HG03108 (cell line): ENCODE data around the gene ODAPH.
"Not testable (repeated sequence)": the region's sequence is repeated elsewhere in the genome, so short reads cannot be mapped to it uniquely, and the experiment has no call there.

Experiments
- ATAC-seq: cut with Tn5 transposase; IDR thresholded peaks from one replicate; pipeline ENCODE4 v1.9.1; 2021; ENCODE audit warnings: moderate library complexity; ENCODE audit not compliant: unreplicated experiment

Gene ODAPH, protein sequence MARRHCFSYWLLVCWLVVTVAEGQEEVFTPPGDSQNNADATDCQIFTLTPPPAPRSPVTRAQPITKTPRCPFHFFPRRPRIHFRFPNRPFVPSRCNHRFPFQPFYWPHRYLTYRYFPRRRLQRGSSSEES

DNA sequence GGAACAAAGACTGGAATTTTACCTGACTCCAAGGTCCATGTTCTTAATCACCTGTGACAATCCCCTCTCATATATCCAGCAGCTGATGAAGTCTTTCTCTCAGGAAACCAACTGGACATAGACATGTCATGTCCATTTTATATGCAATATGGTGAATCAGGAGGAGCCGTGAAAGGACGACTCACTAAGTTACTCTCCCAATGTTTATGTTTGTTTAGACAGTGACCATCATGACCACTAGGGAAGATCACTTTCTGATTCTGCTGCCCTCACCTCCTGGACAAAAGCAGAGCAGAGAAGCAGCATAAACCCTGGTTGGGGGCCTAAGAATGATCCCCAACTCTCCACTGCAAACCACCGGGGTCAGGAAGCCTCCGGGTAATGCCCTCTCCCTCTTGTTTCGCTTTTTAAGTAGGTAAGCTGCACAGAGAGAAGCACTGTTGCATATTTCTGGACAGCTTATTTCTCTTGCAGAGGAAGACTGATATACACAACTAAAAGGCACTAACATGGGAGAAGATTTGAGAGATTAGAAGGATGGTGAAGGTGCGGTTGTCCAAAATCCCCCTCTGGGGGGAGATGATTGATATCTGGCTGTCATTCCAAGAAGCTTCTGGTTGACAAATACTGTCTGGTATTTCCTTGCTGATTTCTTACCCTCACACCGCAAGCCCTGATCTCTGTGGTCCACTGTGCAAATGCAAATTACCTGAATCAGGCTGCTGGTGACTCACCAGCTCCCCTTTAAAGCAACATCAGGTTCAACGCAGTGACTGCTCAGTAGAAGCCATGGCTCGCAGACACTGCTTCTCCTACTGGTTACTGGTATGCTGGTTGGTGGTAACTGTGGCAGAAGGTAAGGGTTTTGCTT lies at the start of gene ODAPH:
Gene ODAPH (plus strand): TSS at position 773 of the 871 bp plus-strand sequence. CDS start 17 bp downstream, at position 790.
- peak; percentile 96 for ATAC-seq

DNA sequence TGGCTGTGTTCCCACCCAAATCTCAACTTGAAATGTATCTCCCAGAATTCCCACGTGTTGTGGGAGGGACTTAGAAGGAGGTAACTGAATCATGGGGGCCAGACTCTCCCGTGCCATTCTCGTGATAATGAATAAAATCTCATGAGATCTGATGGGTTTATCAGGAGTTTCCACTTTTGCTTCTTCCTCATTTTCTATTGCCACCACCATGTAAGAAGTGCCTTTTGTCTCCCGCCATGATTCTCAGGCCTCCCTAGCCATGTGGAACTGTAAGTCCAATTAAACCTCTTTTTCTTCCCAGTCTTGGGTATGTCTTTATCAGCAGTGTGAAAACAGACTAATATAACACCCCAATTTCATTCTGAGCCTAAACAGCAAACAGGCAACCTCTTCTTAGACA lies 46.3 kb upstream of the ODAPH start:
- not testable (repeated sequence) for ATAC-seq

DNA sequence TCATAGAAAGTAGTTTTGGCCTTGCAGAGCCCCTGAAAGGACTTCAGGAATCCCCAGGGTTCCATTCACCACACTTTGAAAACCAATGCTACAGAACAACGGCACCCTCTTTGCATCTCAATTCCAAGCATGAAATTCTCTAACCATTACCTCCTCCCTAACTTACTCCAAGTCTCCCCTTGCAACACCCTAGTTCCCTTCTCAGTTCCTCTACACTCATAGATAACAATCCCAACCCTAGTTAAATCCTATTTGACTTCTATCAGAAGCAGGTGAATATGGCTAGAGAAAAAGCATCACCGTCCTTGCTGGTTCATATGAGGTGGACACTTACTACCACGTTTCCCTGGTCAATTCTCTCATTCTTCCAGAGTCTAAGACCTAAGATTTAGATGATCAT lies 44.0 kb upstream of the ODAPH start:
- no peak for ATAC-seq

DNA sequence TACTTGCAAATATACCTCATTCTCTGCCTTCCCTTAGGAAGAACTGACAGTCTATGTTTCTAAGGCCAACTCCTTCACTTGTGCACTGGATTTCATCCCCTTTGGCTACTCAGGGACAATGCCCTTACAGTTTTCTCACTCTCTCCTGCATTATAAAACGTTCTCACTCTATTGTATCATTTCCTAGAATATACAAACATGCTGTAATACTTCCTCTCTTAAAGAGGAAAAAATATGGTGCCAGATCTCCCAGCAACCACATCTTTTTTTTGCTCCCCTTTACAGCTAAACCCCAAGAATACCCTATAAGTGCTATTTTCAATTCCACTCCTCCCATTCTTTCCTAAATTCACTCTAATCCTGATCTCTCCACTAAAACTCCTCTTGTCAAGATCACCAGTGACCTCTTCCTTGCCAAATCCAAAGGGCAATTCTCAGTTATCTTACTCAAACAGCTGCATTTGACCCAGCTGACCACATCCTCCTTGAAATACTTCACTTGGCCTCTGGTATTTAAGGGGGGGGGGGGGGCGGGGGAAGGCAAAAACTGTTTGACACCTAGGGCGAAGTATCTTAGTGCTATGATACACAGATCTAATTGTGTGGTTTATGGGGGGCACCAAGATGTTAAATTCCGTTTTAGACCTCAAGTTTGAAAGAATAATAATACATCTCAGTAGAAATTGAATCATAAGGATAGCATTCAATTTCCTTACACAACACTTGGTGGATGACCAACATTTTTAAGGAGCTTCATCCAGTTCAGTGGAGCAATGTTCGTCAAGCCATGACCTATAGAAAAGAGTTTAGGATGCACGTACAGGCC lies 43.3 kb upstream of the ODAPH start:
- ATAC-seq = no peak

DNA sequence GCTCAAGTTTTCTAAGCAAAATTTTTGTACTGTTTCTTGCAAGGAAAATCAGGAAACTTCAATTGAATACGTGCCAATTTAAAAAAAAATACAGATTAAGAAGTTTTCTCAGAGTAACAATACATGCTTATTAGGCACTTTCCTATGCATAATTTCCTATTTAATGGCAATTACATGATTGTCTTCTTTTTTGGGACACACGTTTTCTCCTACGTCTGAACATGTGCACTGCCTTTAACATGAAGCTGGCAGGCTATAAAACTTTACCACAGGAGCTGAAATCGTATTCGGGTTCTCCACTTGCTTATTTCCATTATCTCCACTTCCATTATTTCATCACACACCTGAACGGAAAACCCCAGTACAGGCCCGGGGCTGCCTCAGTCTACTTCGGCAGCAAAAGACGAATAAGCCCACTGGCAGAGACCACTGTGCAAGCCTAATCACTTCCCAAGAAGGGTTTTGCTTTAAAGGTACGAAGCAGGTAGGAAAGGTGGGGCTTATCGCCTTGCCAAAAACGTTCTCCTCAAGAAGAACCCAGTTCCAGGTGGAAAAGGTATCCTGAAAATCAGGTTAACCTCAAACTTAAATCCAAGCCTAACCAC lies 42.2 kb upstream of the ODAPH start:
- ATAC-seq = no peak

DNA sequence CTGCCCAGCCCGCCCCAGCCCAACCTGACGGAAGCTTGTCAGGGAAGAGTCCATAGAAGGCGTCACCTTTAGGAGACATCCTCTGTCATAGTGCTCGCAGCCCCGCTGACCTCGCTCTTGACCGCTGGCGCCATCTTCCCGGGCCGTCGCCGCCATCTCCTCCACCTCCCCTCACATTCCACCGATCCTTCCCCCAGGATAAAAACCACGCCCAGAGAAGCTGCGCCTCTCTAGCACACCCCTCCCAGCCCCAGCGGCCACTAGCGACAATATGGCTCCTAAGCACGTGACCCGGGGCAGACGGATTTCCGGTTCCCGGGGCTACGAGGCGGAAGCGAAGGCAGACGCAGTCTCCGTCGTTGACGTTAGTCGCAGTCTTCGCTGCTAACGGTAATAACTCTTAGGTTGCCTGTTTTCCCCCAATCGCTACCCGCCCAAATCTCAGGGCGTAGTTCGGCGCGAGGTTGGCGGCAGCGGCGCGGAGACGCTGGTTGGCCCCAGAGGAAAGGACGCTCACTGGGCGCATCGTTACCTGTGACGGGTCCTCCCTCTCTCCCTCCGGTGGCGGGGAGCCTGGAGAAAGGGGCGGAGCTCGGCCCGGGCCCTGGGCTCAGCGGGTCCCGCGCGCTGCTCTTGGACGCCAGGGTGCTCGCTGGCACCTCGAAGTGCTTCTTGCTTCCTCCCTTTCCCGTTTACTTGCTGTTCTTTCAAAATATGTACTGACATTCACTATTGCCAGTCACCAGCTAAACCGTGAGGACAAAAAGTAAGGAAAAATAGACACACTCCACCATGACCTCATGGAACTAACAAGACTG lies 41.5 kb upstream of the ODAPH start, which contains the start of the genes RCHY1 and THAP6:
Gene RCHY1 (minus strand): TSS at position 273 of the 818 bp plus-strand sequence. CDS start 117 bp downstream, at position 156.
Gene THAP6 (plus strand): TSS at position 343 of the 818 bp plus-strand sequence. CDS start 980 bp downstream, outside the sequence.
- ATAC-seq = peak; percentile 93

DNA sequence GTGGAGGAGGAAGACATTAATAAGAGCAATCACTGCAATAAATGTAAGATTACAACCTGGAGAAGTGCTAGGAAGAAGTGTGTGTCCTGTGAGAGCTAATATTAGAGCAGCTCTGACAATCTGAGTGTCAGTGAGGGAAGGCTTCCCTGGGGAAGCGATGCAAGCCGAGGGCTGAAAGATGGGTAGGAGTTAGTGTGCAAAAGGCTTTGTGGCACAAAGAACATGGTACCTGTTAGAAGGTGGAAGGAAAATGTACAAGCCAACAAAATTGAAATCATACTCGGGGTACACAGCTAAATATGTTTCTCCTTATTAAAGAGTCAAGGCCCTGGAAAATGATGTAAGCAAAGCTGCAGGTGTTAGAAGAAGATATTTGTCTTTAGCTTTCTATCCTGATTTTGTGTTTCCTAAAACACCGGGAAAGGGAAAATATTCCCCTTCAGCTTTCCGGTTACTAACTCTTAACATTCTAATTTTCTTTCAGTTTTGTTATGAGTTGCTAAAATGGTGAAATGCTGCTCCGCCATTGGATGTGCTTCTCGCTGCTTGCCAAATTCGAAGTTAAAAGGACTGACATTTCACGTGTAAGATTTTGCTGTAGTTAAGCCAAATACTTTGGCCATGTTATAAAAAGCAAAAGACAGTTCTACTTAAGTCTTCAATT lies 40.8 kb upstream of the ODAPH start:
- ATAC-seq = no peak

DNA sequence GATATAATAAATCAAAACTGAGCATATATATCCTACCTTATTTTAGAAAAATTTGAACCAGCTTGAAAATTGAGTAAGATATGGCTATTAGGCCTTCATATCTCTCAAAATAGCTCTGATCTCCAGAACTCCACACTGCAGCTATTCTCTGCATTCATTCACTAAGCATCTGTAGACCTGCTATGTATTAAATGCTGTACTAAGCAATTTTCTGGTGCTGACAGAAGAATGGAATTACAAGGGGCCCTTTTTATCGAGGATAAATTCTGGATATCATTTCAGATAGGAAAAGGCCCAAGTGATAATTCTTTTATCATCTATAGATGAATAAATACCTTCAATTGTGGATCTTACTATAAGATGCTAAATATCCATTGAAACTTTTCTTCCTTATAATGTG lies 39.7 kb upstream of the ODAPH start:
- no peak for ATAC-seq

DNA sequence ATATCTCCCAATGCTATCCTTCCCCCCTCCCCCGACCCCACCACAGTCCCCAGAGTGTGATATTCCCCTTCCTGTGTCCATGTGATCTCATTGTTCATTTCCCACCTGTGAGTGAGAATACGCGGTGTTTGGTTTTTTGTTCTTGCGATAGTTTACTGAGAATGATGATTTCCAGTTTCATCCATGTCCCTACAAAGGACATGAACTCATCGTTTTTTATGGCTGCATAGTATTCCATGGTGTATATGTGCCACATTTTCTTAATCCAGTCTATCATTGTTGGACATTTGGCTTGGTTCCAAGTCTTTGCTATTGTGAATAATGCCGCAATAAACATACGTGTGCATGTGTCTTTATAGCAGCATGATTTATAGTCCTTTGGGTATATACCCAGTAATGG lies 36.4 kb upstream of the ODAPH start:
- ATAC-seq = not testable (repeated sequence)

DNA sequence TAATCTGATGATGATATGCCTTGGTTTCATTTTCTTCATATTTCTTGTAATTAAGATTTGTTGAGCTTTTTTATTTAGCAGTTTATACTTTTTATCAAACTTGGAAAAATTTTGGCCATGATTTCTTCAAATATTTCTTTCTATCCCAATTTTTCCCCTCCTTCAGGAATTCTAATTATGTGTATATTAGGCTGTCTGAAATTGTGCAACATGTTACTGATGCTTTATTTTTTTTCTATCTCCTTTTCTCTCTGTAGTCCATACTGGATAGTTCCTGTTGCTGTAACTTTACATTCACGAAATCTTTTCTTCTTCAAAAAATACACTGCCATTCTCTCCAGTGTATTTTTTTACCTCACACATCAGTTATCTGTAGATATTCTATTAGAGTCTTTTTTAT lies 30.8 kb upstream of the ODAPH start:
- no peak for ATAC-seq

DNA sequence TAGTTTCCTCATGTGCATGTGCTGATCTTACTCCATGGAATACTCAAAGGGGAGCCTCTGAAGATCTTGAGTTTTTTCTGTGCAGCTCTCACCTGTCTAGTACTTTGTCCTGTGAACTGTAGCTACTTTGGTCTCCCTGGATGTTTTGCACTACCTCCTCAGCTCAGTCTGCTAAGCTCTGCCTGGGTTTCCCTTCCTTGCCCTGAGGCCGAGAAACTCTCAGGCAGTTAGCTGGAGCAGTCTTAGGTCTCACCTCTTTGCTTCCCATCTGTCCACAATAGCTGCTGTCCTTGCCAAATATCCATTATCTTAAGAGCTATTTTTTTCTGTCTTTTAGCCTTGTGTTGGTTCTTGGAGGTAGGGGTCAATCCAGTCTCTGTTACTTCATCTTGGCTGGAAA lies 30.0 kb upstream of the ODAPH start:
- no peak for ATAC-seq

DNA sequence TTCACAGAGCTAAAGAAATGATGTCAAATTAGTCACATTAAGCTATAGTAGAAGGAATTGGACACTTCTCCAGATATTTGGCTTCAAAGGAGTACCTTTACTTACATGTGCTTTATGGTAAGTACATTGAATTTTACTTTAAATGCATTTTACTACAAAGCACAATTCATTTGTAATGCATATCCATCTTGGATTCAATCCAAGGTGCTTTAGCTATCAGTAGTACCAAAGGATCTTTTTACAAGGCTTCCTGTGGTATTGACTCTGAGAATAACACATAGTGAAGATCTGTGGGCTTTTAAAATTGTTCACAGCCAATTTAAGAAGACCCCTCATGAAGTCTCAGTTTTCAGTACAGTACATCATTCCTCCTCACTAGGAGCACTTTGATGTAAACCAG lies 28.4 kb upstream of the ODAPH start:
- ATAC-seq = no peak

DNA sequence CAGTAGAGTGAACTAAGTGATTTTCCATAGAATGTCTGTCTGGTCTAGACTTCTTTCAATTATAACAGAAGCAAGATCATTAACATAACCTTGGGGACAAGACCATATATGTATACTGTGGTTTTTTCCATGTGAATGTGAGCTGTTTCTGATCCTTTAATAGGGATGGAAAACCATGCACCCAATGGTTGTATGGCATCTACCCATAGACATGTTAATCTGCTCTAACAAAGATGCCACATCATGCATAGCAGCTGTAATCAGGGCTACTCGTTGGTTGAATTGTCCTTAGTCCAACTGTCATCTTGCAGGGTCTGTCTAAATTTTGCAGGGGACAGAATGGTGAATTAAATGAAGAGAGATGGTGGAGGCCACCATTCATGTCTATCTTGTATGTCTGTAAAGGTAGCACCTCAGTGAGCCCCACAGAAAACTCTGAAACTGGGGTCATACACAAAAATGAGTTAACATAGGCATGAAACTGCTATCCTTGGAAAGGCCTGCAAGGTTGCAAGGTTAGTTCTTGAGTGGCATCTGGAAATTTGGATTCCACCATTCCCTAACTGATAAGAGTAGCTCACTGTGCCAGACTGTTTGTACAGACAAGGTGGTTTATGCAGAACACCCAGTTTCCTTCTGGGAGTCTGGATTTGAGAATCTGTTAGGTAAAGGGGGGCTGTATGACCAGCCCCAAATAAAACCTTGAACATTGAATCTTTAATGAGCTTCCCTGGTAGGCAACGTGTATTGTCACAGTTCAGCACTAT lies 25.1 kb upstream of the ODAPH start:
- ATAC-seq = no peak

DNA sequence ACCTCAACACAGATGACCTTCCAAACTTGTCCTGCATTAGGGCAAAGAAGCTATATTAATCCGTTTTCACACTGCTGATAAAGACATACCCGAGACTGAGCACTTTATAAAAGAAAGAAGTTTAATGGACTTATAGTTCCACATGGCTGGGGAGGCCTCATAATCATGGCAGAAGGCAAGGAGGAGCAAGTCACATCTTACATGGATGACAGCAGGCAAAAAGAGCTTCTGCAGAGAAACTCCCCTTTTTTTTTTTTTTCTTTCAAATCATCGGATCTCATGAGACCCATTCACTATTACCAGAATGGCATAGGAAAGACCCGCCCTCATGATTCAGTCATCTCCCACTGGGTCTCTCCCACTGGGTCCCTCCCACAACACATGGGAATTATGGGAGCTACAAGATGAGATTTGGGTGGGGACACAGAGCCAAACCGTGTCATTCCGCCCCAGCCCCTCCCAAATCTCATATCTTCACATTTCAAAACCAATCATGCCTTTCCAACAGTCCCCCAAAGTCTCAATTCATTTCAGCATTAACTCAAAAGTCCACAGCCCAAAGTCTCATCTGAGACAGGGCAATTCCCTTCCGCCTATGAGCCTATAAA lies 24.2 kb upstream of the ODAPH start:
- ATAC-seq = not testable (repeated sequence)

DNA sequence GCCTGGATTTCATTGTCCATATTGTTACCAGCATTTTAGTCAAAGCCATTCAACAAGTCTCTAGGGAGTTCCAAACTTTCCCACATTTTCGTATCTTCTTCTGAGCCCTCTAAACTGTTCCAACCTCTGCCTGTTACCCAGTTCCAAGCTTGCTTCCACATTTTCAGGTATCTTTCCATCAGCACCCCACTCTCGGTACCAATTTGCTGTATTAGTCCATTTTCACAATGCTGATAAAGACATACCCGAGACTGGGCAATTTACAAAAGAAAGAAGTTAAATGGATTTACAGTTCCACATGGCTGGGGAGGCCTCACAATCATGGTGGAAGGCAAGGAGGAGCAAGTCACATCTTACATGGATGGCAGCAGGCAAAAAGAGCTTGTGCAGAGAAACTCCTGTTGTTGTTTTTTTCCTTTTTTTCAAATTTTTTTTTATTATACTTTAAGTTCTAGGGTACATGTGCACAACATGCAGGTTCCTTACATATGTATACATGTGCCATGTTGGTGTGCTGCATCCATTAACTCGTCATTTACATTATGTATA lies 22.5 kb upstream of the ODAPH start:
- not testable (repeated sequence) for ATAC-seq

DNA sequence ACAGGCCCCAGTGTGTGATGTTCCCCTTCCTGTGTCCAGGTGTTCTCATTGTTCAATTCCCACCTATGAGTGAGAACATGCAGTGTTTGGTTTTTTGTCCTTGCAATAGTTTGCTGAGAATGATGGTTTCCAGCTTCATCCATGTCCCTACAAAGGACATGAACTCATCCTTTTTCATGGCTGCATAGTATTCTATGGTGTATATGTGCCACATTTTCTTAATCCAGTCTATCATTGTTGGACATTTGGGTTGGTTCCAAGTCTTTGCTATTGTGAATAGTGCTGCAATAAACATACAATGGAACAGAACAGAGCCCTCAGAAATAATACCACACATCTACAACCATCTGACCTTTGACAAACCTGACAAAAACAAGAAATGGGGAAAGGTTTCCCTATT lies 21.9 kb upstream of the ODAPH start:
- not testable (repeated sequence) for ATAC-seq

DNA sequence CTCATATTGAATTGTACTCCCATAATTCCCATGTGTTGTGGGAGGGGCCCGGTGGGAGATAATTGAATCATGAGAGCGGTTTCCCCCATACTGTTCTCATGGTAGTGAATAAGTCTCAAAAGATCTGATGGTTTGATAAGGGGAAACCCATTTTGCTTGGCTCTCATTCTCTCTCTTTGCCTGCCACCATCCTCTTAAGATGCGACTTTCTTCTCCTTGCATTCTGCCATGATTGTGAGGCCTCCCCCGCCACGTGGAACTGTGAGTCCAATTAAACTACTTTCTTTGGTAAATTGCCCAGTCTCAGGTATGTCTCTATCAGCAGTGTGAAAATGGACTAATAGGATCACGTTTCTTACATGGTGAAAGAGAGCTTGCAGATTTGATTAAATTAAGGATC lies 18.6 kb upstream of the ODAPH start:
- ATAC-seq = not testable (repeated sequence)

DNA sequence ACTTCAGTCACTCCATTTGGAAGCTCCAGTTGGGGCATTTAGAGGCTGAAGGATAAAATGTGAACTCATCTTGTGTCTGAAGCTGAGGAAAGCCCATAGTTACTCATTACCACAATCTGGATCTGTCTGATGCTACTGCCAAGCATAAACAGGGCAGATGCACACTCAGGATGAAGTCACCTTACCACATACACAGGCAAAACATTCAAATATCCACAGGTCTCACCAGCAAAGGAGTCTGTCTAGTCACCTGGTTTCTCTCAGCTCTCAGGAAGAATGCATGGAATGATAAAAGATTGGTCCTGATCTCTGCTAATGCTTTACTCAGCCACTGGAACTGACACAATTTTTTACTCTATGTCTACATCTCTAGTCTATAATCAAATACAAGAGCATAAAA lies 13.0 kb upstream of the ODAPH start:
- ATAC-seq = no peak
